Measurements from ENCODE around the gene RPL18A. TPM values are rescaled to one million over a fixed set of nuclear protein-coding genes. Genes with fewer than 3 reads are reported as not detected.
A peak's percentile ranks its signal among the peaks of the same experiment; 100 is the strongest.

The RPL18A gene
- total and polyA plus RNA-seq, 2 of the 4 experiments (the other 2 are of a cell fraction) = 1,351 to 1,735 TPM

GRCh38 chr19:17873786-17874757 is 14.4 kb downstream of the RPL18A start:
- in situ Hi-C loops (cut with MboI; ENCODE audit: low sequenced_read_pairs) = no loop called here
- Histone ChIP-seq H2BK5ac (ENCODE audit: low read depth, low read length, poor library complexity, severe bottlenecking) (no peak overlapping the region), H3K4me3 (ENCODE audit: insufficient read depth, low read depth, low read length) (no peak overlapping the region), H4K8ac (ENCODE audit: low read depth in 2 of 2, low read length in 2 of 2) (no peak overlapping the region), H3K9me3 (ENCODE audit: control insufficient read depth, insufficient read depth, low read length) (no peaks in the 10 kb centered on the region), H2AK9ac (replicated peaks; ENCODE audit: low read depth, low read length, poor library complexity) (no peak overlapping the region), H2AK5ac (ENCODE audit: low read depth, low read length) (no peak overlapping the region), H2BK120ac (ENCODE audit: low read depth, low read length) (no peak overlapping the region), H4K5ac (ENCODE audit: low read depth, low read length) (no peak overlapping the region), H3K23ac (ENCODE audit: low read depth, low read length) (no peak overlapping the region), H3K27ac (ENCODE audit: insufficient read depth, low read length) (no peak overlapping the region), H2BK20ac (ENCODE audit: low read depth, low read length) (no peak overlapping the region), H3K79me1 (ENCODE audit: low read depth in 1 of 2, low read length in 2 of 2) (no peaks in the 10 kb centered on the region), H3K9me1 (ENCODE audit: insufficient read depth, low read length) (no peaks in the 10 kb centered on the region; the same call in 1 of the 2 replicates), H2AFZ (replicated peaks; ENCODE audit: low read length, poor library complexity) (peak overlapping the region; percentile 75), H4K20me1 (ENCODE audit: insufficient read depth, low read length) (no peaks in the 10 kb centered on the region), H4K91ac (ENCODE audit: insufficient read depth, low read depth, low read length) (no peak overlapping the region), H3K14ac (replicated peaks; ENCODE audit: low read depth, low read length) (no peak overlapping the region), H3K4ac (ENCODE audit: low read depth, low read length) (no peak overlapping the region), H3K4me2 (ENCODE audit: low read depth, low read length) (no peak overlapping the region; the same call in 1 of the 2 replicates), H3K36me3 (ENCODE audit: control insufficient read depth, insufficient read depth, low read length) (no peaks in the 10 kb centered on the region), H3K27me3 (ENCODE audit: control insufficient read depth, insufficient read depth, low read length) (peaks cover 47% of the 10 kb centered on the region), H3K18ac (ENCODE audit: low read depth, low read length) (no peak overlapping the region), H2BK15ac (ENCODE audit: low read depth, low read length) (no peak overlapping the region), H3K4me1 (ENCODE audit: control insufficient read depth, insufficient read depth, low read length) (no peaks in the 10 kb centered on the region), H3K9ac (ENCODE audit: low read depth, low read length) (no peak overlapping the region), H3K56ac (ENCODE audit: extremely low read depth, insufficient read depth, low read length) (no peak overlapping the region)
- 10% methylated on average over 26 of the region's 63 CpGs; no CpG with 5 or more reads in 1 of the 2 experiments for WGBS, 2 experiments (ENCODE audit: extremely low coverage in 2 of 2, insufficient read length in 1 of 2)
- ChIA-PET CTCF (no interaction called here), POLR2A (ENCODE audit: unreplicated experiment) (no interaction called here)
- DNase-seq (no peak), ATAC-seq (ENCODE audit: low read depth) (peak; percentile 64)
- no TSS peak for BruUV-seq (replicated peaks)
- dilution Hi-C loops (cut with HindIII; ENCODE audit: low sequenced_read_pairs, unreplicated experiment) = no loop called here
- TF ChIP-seq SMC3 (IDR thresholded peaks at IDR 0.05; ENCODE audit: low read depth, low read length) (no peak), BHLHE40 (IDR thresholded peaks at IDR 0.05; ENCODE audit: low read depth, low read length) (no peak), CTCF (conservative IDR thresholded peaks at IDR 0.05; ENCODE audit: low read depth, low read length) (no peak), MAFK (IDR thresholded peaks at IDR 0.05; ENCODE audit: low read depth, low read length) (no peak), RCOR1 (IDR thresholded peaks at IDR 0.05; ENCODE audit: insufficient replicate concordance, low read length) (no peak), NFE2L2 (IDR thresholded peaks at IDR 0.05; ENCODE audit: low read depth, low read length) (no peak), RAD21 (IDR thresholded peaks at IDR 0.05; ENCODE audit: low read length) (no peak), MXI1 (IDR thresholded peaks at IDR 0.05; ENCODE audit: borderline replicate concordance, low read depth, low read length) (no peak), ELK1 (IDR thresholded peaks at IDR 0.05; ENCODE audit: borderline replicate concordance, low read depth, low read length) (no peak), MAZ (IDR thresholded peaks at IDR 0.05; ENCODE audit: borderline replicate concordance, low read depth, low read length) (no peak), USF2 (IDR thresholded peaks at IDR 0.05; ENCODE audit: low read depth, low read length) (no peak), FOS (IDR thresholded peaks at IDR 0.05; ENCODE audit: low read depth, low read length) (no peak)
- intact Hi-C loops (cut with micrococcal nuclease) = no loop called here
